Measurements from ENCODE around the gene THPO. TPM values are rescaled to one million over a fixed set of nuclear protein-coding genes. Genes with fewer than 3 reads are reported as not detected.

THPO gene
- total and polyA plus RNA-seq, 9 of the 15 experiments (the other 6 are each of a cell fraction or from before 2014, with no cell fraction given), result 0.11 to 1.1 (median 0.35) TPM; not detected in 1

DNA sequence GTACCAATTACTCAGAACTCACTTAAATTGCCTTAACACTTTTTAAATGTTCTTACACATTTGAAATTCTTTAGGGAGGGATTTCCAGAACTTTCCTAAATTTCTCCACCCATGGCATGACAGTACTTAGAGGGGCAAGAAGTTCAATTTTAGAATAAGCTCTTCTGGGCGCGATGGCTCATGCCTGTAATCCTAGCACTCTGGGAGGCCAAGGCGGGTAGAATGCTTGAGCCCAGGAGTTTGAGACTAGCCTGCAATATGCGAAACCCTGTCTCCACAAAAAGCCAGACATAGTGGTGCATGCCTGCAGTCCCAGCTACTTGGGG lies 30.0 kb downstream of the THPO start (continued):
- TF ChIP-seq, protein P1, sequence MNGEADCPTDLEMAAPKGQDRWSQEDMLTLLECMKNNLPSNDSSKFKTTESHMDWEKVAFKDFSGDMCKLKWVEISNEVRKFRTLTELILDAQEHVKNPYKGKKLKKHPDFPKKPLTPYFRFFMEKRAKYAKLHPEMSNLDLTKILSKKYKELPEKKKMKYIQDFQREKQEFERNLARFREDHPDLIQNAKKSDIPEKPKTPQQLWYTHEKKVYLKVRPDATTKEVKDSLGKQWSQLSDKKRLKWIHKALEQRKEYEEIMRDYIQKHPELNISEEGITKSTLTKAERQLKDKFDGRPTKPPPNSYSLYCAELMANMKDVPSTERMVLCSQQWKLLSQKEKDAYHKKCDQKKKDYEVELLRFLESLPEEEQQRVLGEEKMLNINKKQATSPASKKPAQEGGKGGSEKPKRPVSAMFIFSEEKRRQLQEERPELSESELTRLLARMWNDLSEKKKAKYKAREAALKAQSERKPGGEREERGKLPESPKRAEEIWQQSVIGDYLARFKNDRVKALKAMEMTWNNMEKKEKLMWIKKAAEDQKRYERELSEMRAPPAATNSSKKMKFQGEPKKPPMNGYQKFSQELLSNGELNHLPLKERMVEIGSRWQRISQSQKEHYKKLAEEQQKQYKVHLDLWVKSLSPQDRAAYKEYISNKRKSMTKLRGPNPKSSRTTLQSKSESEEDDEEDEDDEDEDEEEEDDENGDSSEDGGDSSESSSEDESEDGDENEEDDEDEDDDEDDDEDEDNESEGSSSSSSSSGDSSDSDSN (IDR thresholded peaks at IDR 0.05; ENCODE audit: borderline replicate concordance in 1 of 2, low read depth in 2 of 2, low read length in 2 of 2), result 0 out of 4 replicates have a peak, but pooled peaks of 1 of the 2 experiments have one; percentile 55
- TF ChIP-seq TAF7 (tag; IDR thresholded peaks at IDR 0.05) (no peak), BHLHE40 (IDR thresholded peaks at IDR 0.05; ENCODE audit: low read length) (no peak), BDP1 (IDR thresholded peaks at IDR 0.05; ENCODE audit: insufficient read depth, insufficient read length) (no peak), ZNF592 (IDR thresholded peaks at IDR 0.05) (peak; percentile 84; the same call in 1 of the 2 replicates), NCOA1 (IDR thresholded peaks at IDR 0.05; ENCODE audit: low read depth) (no peak), TSHZ1 (CRISPR knock-in tag; IDR thresholded peaks at IDR 0.05) (no peak), FOSL1 (tag; conservative IDR thresholded peaks at IDR 0.05) (0 out of 2 replicates have a peak, but pooled peaks have one; percentile 46), ETV5 (CRISPR knock-in tag; IDR thresholded peaks at IDR 0.05; ENCODE audit: low read depth) (no peak), MLX (CRISPR knock-in tag; conservative IDR thresholded peaks at IDR 0.05) (no peak), ZNF561 (CRISPR knock-in tag; conservative IDR thresholded peaks at IDR 0.05) (no peak), HMGN3 (IDR thresholded peaks at IDR 0.05; ENCODE audit: borderline replicate concordance, extremely low read depth, insufficient read length, low read depth, low read length) (no peak), NFE2L1 (tag; IDR thresholded peaks at IDR 0.05; ENCODE audit: borderline replicate concordance, low read depth) (no peak)
- TF ChIP-seq, protein P2, sequence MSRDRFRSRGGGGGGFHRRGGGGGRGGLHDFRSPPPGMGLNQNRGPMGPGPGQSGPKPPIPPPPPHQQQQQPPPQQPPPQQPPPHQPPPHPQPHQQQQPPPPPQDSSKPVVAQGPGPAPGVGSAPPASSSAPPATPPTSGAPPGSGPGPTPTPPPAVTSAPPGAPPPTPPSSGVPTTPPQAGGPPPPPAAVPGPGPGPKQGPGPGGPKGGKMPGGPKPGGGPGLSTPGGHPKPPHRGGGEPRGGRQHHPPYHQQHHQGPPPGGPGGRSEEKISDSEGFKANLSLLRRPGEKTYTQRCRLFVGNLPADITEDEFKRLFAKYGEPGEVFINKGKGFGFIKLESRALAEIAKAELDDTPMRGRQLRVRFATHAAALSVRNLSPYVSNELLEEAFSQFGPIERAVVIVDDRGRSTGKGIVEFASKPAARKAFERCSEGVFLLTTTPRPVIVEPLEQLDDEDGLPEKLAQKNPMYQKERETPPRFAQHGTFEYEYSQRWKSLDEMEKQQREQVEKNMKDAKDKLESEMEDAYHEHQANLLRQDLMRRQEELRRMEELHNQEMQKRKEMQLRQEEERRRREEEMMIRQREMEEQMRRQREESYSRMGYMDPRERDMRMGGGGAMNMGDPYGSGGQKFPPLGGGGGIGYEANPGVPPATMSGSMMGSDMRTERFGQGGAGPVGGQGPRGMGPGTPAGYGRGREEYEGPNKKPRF (IDR thresholded peaks at IDR 0.05; ENCODE audit: low read depth, low read length), result no peak

Data from K562 (cell line).